ENCODE data around the gene LRRC4C. TPM values are rescaled to one million over a fixed set of nuclear protein-coding genes. Genes with fewer than 3 reads are reported as not detected.

The LRRC4C gene
- total RNA-seq, 2 donors from 2014 or later, result 0.42 TPM; not detected in 1

GRCh38 chr11:41289408-41289807, 170.0 kb downstream of the LRRC4C start:
- Histone ChIP-seq H3K27me3 (no peaks in the 10 kb centered on the region), H3K9ac (ENCODE audit: low read depth in 2 of 2, low read length in 2 of 2) (no peak overlapping the region), H3K36me3 (no peaks in the 10 kb centered on the region), H3K27ac (no peak overlapping the region), H3K4me1 (no peaks in the 10 kb centered on the region), H3K4me3 (no peak overlapping the region), H3K9me3 (no peaks in the 10 kb centered on the region)
- intact Hi-C loops (cut with DNase I), result no loop called here
- DNase-seq, result no peak
- TF ChIP-seq, protein P1, sequence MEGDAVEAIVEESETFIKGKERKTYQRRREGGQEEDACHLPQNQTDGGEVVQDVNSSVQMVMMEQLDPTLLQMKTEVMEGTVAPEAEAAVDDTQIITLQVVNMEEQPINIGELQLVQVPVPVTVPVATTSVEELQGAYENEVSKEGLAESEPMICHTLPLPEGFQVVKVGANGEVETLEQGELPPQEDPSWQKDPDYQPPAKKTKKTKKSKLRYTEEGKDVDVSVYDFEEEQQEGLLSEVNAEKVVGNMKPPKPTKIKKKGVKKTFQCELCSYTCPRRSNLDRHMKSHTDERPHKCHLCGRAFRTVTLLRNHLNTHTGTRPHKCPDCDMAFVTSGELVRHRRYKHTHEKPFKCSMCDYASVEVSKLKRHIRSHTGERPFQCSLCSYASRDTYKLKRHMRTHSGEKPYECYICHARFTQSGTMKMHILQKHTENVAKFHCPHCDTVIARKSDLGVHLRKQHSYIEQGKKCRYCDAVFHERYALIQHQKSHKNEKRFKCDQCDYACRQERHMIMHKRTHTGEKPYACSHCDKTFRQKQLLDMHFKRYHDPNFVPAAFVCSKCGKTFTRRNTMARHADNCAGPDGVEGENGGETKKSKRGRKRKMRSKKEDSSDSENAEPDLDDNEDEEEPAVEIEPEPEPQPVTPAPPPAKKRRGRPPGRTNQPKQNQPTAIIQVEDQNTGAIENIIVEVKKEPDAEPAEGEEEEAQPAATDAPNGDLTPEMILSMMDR (IDR thresholded peaks at IDR 0.05), result no peak

- TF ChIP-seq, protein P1 (IDR thresholded peaks at IDR 0.05), result no peak
- Histone ChIP-seq H3K9me3 (no peaks in the 10 kb centered on the region), H3K27ac (no peak overlapping the region), H3K4me3 (no peak overlapping the region), H3K27me3 (no peaks in the 10 kb centered on the region), H3K4me1 (no peaks in the 10 kb centered on the region), H3K9ac (ENCODE audit: low read depth in 2 of 2, low read length in 2 of 2) (no peak overlapping the region), H3K36me3 (no peaks in the 10 kb centered on the region)
- intact Hi-C loops (cut with DNase I), result no loop called here
- no peak for DNase-seq
Observed at GRCh38 chr11:41286751-41287150, 172.7 kb downstream of the LRRC4C start.

GRCh38 chr11:41284354-41284753, 175.1 kb downstream of the LRRC4C start:
- H3K9me3 ChIP-seq, result no peaks in the 10 kb centered on the region
- no peak overlapping the region for H3K4me3 ChIP-seq
- H3K27ac ChIP-seq, result no peak overlapping the region
- H3K27me3 ChIP-seq, result no peaks in the 10 kb centered on the region
- H3K36me3 ChIP-seq, result no peaks in the 10 kb centered on the region
- no peak for DNase-seq
- H3K9ac ChIP-seq (ENCODE audit: low read depth in 2 of 2, low read length in 2 of 2), result no peak overlapping the region
- no peaks in the 10 kb centered on the region for H3K4me1 ChIP-seq
- TF ChIP-seq, protein P1 (IDR thresholded peaks at IDR 0.05), result no peak
- intact Hi-C loops (cut with DNase I), result no loop called here

DNA sequence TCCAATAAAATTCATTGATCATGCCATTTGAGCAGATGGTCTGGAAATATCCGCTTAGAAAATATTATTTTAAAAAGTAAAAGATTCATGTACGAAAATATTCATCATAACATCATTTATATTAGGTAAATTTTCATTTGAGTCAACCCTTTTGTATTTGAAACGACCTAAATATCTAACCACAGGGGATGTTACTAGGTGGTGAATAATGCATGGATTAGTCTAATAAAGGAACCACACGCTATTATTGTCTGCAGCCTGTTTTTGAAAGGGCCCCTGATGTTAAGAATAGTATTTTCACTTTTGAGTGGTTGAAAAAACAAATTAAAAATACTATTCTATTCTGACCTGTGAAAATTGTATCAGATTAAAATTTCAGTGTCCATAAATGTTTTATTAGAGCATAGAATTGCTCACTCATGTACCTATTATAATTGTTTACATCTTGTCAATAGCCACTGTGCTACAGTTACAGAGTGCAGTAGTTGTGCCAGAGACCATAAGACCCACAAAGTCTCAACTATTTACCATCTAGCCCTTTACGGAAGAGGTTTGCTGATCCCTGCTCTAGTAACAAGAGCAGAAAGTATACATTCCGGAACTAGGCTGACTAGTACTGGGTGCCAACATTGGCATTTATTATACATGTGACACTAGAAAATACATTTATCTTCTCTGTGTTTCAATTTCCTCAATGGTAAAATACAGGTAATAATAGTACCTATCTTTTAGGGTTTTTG, 176.1 kb downstream of the LRRC4C start:
- H3K27me3 ChIP-seq, result no peaks in the 10 kb centered on the region
- no peak overlapping the region for H3K4me3 ChIP-seq
- H3K36me3 ChIP-seq, result no peaks in the 10 kb centered on the region
- no peak overlapping the region for H3K27ac ChIP-seq
- DNase-seq, result no peak
- intact Hi-C loops (cut with DNase I), result no loop called here
- no peaks in the 10 kb centered on the region for H3K9me3 ChIP-seq
- H3K4me1 ChIP-seq, result no peaks in the 10 kb centered on the region
- no peak overlapping the region for H3K9ac ChIP-seq (ENCODE audit: low read depth in 2 of 2, low read length in 2 of 2)
- TF ChIP-seq, protein P1 (IDR thresholded peaks at IDR 0.05), result no peak

GRCh38 chr11:41282395-41282794, 177.1 kb downstream of the LRRC4C start:
- no peak for DNase-seq
- no peaks in the 10 kb centered on the region for H3K36me3 ChIP-seq
- intact Hi-C loops (cut with DNase I), result no loop called here
- H3K9me3 ChIP-seq, result no peaks in the 10 kb centered on the region
- TF ChIP-seq, protein P1 (IDR thresholded peaks at IDR 0.05), result no peak
- no peak overlapping the region for H3K4me3 ChIP-seq
- H3K27me3 ChIP-seq, result no peaks in the 10 kb centered on the region
- no peak overlapping the region for H3K27ac ChIP-seq
- H3K4me1 ChIP-seq, result no peaks in the 10 kb centered on the region
- no peak overlapping the region for H3K9ac ChIP-seq (ENCODE audit: low read depth in 2 of 2, low read length in 2 of 2)
